ENCODE results near the gene ZBTB8A. TPM values are rescaled to one million over a fixed set of nuclear protein-coding genes. Genes with fewer than 3 reads are reported as not detected.
"Not testable (repeated sequence)": the region's sequence is repeated elsewhere in the genome, so short reads cannot be mapped to it uniquely, and the experiment has no call there.

Gene ZBTB8A
- polyA plus RNA-seq, 3 donors: 0.08 TPM; not detected in 2

- no peak overlapping the region for H2AFZ ChIP-seq (ENCODE audit: insufficient read depth, low read depth, low read length, poor library complexity, severe bottlenecking)
- H3K9me3 ChIP-seq (replicated peaks in 1 of 2; ENCODE audit: control insufficient read depth in 1 of 2, insufficient read depth in 1 of 2, low read length in 2 of 2): no peaks in the 10 kb centered on the region
- intact Hi-C loops (cut with micrococcal nuclease): no loop called here
- TF ChIP-seq CTCF (IDR thresholded peaks at IDR 0.05): no peak
- no peaks in the 10 kb centered on the region for H3K79me2 ChIP-seq (ENCODE audit: insufficient read depth, low read length)
- Mint-ChIP-seq H3K4me1 (no peaks in the 10 kb centered on the region), H3K27ac (no peak overlapping the region), H3K27me3 (ENCODE audit: low read depth in 3 of 3) (peaks cover 0 to 2% (median 0%) of the 10 kb centered on the region in 3 donors), H3K9me3 (no peaks in the 10 kb centered on the region), H3K36me3 (no peaks in the 10 kb centered on the region), H3K4me3 (no peak overlapping the region)
- no peaks in the 10 kb centered on the region for H3K27me3 ChIP-seq (ENCODE audit: control insufficient read depth in 2 of 2, insufficient read depth in 2 of 2, low read length in 2 of 2)
- no peaks in the 10 kb centered on the region for H4K20me1 ChIP-seq (ENCODE audit: insufficient read depth, low read length)
- H3K4me3 ChIP-seq (replicated peaks in 1 of 3; ENCODE audit: low read depth in 2 of 3, low read length in 3 of 3): no peak overlapping the region
- no peaks in the 10 kb centered on the region for H3K4me1 ChIP-seq (ENCODE audit: control insufficient read depth in 1 of 2, insufficient read depth in 2 of 2, low read length in 2 of 2)
- no peak overlapping the region for H3K9ac ChIP-seq (ENCODE audit: insufficient read depth, low read length, poor library complexity, severe bottlenecking)
- no peaks in the 10 kb centered on the region for H3K36me3 ChIP-seq (replicated peaks in 1 of 2; ENCODE audit: control insufficient read depth in 1 of 2, insufficient read depth in 2 of 2, low read length in 2 of 2)
- no peak overlapping the region for H3K4me2 ChIP-seq (replicated peaks; ENCODE audit: extremely low read depth, low read length, poor library complexity, severe bottlenecking)
- WGBS (ENCODE audit: insufficient coverage): no CpG with 5 or more reads among the region's 3 CpGs
- no peak for DNase-seq
- no peak overlapping the region for H3K27ac ChIP-seq (ENCODE audit: low read depth in 1 of 2, low read length in 2 of 2)
These were observed 15.1 kb downstream of the ZBTB8A start for GRCh38 chr1:32554288-32554687.

- H3K4me1 ChIP-seq (ENCODE audit: control insufficient read depth in 1 of 2, insufficient read depth in 2 of 2, low read length in 2 of 2); H3K4me2 ChIP-seq (replicated peaks; ENCODE audit: extremely low read depth, low read length, poor library complexity, severe bottlenecking); H3K36me3 ChIP-seq (replicated peaks in 1 of 2; ENCODE audit: control insufficient read depth in 1 of 2, insufficient read depth in 2 of 2, low read length in 2 of 2); H3K4me3 ChIP-seq (replicated peaks in 1 of 3; ENCODE audit: low read depth in 2 of 3, low read length in 3 of 3); DNase-seq; H3K36me3 Mint-ChIP-seq; H3K27me3 Mint-ChIP-seq (ENCODE audit: low read depth in 3 of 3); H4K20me1 ChIP-seq (ENCODE audit: insufficient read depth, low read length); H3K4me3 Mint-ChIP-seq; H3K27me3 ChIP-seq (ENCODE audit: control insufficient read depth in 2 of 2, insufficient read depth in 2 of 2, low read length in 2 of 2); H2AFZ ChIP-seq (ENCODE audit: insufficient read depth, low read depth, low read length, poor library complexity, severe bottlenecking); H3K4me1 Mint-ChIP-seq; H3K27ac Mint-ChIP-seq; H3K9me3 ChIP-seq (replicated peaks in 1 of 2; ENCODE audit: control insufficient read depth in 1 of 2, insufficient read depth in 1 of 2, low read length in 2 of 2); intact Hi-C loops (cut with micrococcal nuclease); H3K9me3 Mint-ChIP-seq; H3K79me2 ChIP-seq (ENCODE audit: insufficient read depth, low read length); H3K9ac ChIP-seq (ENCODE audit: insufficient read depth, low read length, poor library complexity, severe bottlenecking); H3K27ac ChIP-seq (ENCODE audit: low read depth in 1 of 2, low read length in 2 of 2): not testable (repeated sequence)
- no CpG with 5 or more reads among the region's 5 CpGs for WGBS (ENCODE audit: insufficient coverage)
These were observed 17.8 kb downstream of the ZBTB8A start for GRCh38 chr1:32557035-32557434.
